Activated CD4-positive, alpha-beta T cell treated with anti-CD3 and anti-CD28 coated beads for 36 hours (primary cell): Measurements from ENCODE around the gene BMPR1A. TPM values are rescaled to one million over a fixed set of nuclear protein-coding genes. Genes with fewer than 3 reads are reported as not detected.

Experiments used
- ATAC-seq: fragments of 200-7000 bp; cut with Tn5 transposase; one replicate; pipeline ENCODE4 v1.10.0; 2021; ENCODE audit warnings: mild to moderate bottlenecking, moderate library complexity
- CTCF ChIA-PET: fragments of 350-600 bp; sonication (Branson Sonifier 250); formaldehyde crosslinking; loops from one replicate; lab custom pipeline; 2021; ENCODE audit warnings: antibody characterized with exemption; lab: Charles Lee
- POLR2A ChIA-PET: fragments of 350-600 bp; sonication (Branson Sonifier 250); formaldehyde crosslinking; loops from one replicate; lab custom pipeline; 2021; ENCODE audit warnings: antibody characterized with exemption, inconsistent platforms; lab: Charles Lee
- DNase-seq: peaks from one replicate; pipeline ENCODE4 v3.0.0-alpha.2; 2020
- H3K27ac Mint-ChIP-seq: one replicate; pipeline ENCODE4 v1.8.0; 2021; ENCODE audit warnings: mixed read lengths
- H3K27me3 Mint-ChIP-seq: one replicate; pipeline ENCODE4 v1.8.0; 2021; ENCODE audit warnings: mixed read lengths
- H3K36me3 Mint-ChIP-seq: one replicate; pipeline ENCODE4 v1.8.0; 2021; ENCODE audit warnings: low read depth, mixed read lengths
- H3K4me1 Mint-ChIP-seq: one replicate; pipeline ENCODE4 v1.8.0; 2021; ENCODE audit warnings: mixed read lengths
- H3K4me3 Mint-ChIP-seq: one replicate; pipeline ENCODE4 v1.8.0; 2021; ENCODE audit warnings: mild to moderate bottlenecking, moderate library complexity, mixed read lengths
- H3K9me3 Mint-ChIP-seq: one replicate; pipeline ENCODE4 v1.8.0; 2021; ENCODE audit warnings: low read depth, mixed read lengths
- intact Hi-C, 2 experiments: fragments of 100-400 bp; cut with DNase I in 1 of 2; cut with micrococcal nuclease in 1 of 2; formaldehyde crosslinking; loops; one replicate each; pipeline versions ENCODE4 v1.14.2 to v1.15.1; 2022 to 2024; cut with DNase I, micrococcal nuclease
- total RNA-seq, 2 experiments: library from RNA; stranded (reverse); gene quantifications; one replicate each; pipeline ENCODE4 v1.2.3, GENCODE V29; 2021

Gene BMPR1A
- total RNA-seq, 2 experiments from 2014 or later, result 8.7 to 9.0 TPM

DNA sequence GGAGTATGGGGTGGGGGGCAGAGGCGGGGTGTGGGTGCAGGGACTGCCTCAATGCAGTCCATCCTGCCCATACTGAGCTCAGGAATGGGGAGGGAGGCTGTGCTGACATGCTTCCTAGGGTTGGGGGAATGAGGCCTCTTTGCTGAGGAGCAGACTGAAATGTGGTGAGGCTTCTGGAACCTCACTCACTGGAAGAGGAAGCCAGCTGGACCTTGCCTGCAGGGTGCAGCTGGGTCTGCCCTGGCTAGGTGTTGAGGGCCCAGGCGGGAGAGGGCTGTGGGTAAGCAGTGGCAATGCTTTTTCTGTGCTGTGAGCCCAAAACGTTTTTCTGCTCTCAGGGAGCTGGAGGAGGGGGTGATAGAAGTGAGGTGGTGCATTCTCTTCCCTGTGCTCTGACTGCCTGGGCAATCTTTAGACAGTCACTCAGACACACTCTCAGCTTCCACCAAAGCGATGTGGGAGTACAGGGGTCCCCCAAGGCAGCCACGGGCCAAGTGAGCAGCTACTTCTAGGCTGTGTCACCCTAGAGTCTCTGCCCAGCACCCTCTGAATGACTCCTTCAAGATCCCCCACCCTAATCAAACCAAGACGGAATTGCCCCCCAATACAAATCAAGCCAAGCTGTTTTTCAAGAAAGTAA, 41.1 kb upstream of the BMPR1A start:
- Mint-ChIP-seq H3K9me3 (no peaks in the 10 kb centered on the region), H3K36me3 (no peaks in the 10 kb centered on the region), H3K4me1 (peaks cover 9% of the 10 kb centered on the region), H3K27ac (no peak overlapping the region), H3K27me3 (no peaks in the 10 kb centered on the region), H3K4me3 (no peak overlapping the region)
- ChIA-PET CTCF (interaction anchor here (0.9 to 5.8 kb wide), 2 partner anchors 22 to 168 kb away, joined by 5 to 22 read pairs; no protein-coding TSS in a partner anchor), POLR2A (interaction anchor here (1.4 kb wide), 1 partner anchor 380 kb away, joined by 3 read pairs; the partner anchor contains the start of gene SHLD2)
- no peak for ATAC-seq
- no peak for DNase-seq
- intact Hi-C loops, result no loop called here

DNA sequence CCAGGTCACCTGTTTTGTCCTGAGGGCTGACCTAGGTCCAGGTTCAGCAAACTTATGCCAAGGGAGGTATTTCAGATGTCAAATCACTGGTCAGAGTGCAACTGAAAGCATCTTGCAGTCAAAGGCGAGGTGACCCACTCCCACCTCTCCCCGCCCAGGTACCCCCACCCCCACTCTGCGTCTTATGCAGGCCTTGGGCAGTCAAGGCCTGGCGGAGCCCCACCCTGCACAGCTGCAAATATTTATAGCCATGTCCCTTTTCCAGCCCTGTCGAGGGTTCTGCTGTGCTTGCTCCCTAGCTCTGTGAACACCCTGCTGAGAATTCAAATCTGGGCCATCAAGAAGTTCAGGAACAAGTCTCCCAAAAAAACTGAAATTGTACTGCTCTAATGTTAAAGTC, 40.6 kb upstream of the BMPR1A start:
- Mint-ChIP-seq H3K27me3 (no peaks in the 10 kb centered on the region), H3K9me3 (no peaks in the 10 kb centered on the region), H3K4me3 (no peak overlapping the region), H3K36me3 (no peaks in the 10 kb centered on the region), H3K4me1 (peaks cover 5% of the 10 kb centered on the region), H3K27ac (no peak overlapping the region)
- no peak for DNase-seq
- CTCF ChIA-PET, result interaction anchor here (0.9 kb wide), 1 partner anchor 168 kb away, joined by 5 read pairs; no protein-coding TSS in a partner anchor
- intact Hi-C loops, result no loop called here
- ATAC-seq, result no peak
- POLR2A ChIA-PET, result interaction anchor here (1.4 kb wide), 1 partner anchor 380 kb away, joined by 3 read pairs; the partner anchor contains the start of gene SHLD2

DNA sequence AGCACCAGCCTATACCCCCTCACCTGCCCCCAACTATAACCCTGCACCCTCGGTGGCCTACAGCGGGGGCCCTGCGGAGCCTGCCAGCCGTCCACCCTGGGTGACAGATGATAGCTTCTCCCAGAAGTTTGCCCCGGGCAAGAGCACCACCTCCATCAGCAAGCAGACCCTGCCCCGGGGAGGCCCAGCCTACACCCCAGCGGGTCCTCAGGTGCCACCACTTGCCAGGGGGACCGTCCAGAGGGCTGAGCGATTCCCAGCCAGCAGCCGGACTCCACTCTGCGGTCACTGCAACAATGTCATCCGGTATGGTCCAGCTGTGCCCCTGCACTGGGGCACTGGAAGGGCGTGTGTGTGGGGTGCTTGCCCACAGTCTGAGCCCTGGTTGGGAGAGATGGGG, 40.0 kb upstream of the BMPR1A start:
- Mint-ChIP-seq H3K9me3 (no peaks in the 10 kb centered on the region), H3K36me3 (no peaks in the 10 kb centered on the region), H3K4me1 (peaks cover 3% of the 10 kb centered on the region), H3K4me3 (no peak overlapping the region), H3K27ac (no peak overlapping the region), H3K27me3 (peaks cover 4% of the 10 kb centered on the region)
- DNase-seq, result no peak
- no peak for ATAC-seq
- intact Hi-C loops, result no loop called here
- ChIA-PET CTCF (interaction anchor here (1.8 kb wide), 1 partner anchor 23 kb away, joined by 7 read pairs; no protein-coding TSS in a partner anchor), POLR2A (no interaction called here)

DNA sequence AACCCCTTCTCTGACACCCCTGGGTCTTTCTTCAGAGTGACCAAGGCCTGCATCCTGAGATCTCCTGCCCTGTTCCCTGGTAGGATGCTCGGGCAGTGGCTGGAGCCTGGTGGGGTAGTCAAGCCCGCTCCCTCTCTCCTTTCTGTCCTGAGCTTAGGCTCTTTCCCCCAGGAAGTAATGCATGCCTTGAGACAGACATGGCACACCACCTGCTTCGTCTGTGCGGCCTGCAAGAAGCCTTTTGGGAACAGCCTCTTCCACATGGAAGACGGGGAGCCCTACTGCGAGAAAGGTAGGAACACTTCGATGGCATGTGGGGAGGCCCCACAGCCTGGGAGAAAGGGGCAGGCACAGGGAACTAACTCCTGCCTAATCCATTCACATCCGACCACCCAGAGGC, 37.9 kb upstream of the BMPR1A start:
- ATAC-seq (no peak), DNase-seq (no peak)
- Mint-ChIP-seq H3K36me3 (no peaks in the 10 kb centered on the region), H3K4me1 (no peaks in the 10 kb centered on the region), H3K27me3 (peaks cover 5% of the 10 kb centered on the region), H3K9me3 (no peaks in the 10 kb centered on the region), H3K4me3 (no peak overlapping the region), H3K27ac (no peak overlapping the region)
- CTCF ChIA-PET, result no interaction called here
- POLR2A ChIA-PET, result no interaction called here
- intact Hi-C loops, result no loop called here

DNA sequence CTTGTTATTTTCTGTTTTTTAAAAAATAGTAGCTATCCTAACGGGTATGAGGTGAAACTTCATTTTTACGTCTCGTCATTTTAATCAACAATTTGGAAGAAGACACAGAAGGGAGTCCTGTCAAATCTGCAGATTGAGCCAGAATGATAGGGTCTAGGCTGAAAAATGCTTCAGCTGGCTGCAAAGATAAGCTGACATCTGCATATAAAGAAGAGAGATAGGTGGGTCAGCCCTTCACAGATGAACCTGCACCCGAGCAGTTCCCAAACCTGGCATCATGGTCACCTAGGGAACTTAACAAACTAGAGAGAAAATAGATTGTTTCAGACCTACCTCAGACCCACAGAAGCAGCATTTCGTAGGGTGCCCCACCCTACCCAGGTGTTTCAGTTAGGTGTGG, 35.2 kb upstream of the BMPR1A start:
- Mint-ChIP-seq H3K36me3 (no peaks in the 10 kb centered on the region), H3K9me3 (no peaks in the 10 kb centered on the region), H3K27me3 (peaks cover 5% of the 10 kb centered on the region), H3K27ac (no peak overlapping the region), H3K4me3 (no peak overlapping the region), H3K4me1 (no peaks in the 10 kb centered on the region)
- POLR2A ChIA-PET, result no interaction called here
- intact Hi-C loops, result no loop called here
- ATAC-seq (no peak), DNase-seq (no peak)
- CTCF ChIA-PET, result no interaction called here

DNA sequence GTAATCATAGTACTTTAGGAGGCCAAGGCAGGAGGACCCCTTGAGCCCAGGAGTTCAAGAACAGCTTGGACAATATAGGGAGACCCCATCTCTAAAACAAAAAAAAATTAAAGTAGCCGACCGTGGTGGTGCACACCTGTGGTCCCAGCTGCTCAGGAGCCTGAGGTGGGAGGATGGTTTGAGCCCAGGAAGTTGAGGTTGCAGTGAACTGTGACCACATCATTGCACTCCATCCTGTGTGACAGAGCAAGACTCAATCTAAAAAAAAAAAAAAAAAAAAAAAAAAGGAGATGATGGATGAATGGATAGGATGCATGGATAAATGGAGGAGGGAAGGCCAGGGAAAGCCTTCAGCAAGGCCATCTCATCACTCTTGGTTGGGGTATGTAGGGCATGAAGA, 33.4 kb upstream of the BMPR1A start:
- ATAC-seq (no peak), DNase-seq (no peak)
- no peak overlapping the region for H3K4me3 Mint-ChIP-seq
- intact Hi-C loops, result no loop called here
- no peaks in the 10 kb centered on the region for H3K36me3 Mint-ChIP-seq
- H3K27ac Mint-ChIP-seq, result no peak overlapping the region
- ChIA-PET CTCF (no interaction called here), POLR2A (no interaction called here)
- H3K9me3 Mint-ChIP-seq, result no peaks in the 10 kb centered on the region
- peaks cover 6% of the 10 kb centered on the region for H3K27me3 Mint-ChIP-seq
- no peaks in the 10 kb centered on the region for H3K4me1 Mint-ChIP-seq

DNA sequence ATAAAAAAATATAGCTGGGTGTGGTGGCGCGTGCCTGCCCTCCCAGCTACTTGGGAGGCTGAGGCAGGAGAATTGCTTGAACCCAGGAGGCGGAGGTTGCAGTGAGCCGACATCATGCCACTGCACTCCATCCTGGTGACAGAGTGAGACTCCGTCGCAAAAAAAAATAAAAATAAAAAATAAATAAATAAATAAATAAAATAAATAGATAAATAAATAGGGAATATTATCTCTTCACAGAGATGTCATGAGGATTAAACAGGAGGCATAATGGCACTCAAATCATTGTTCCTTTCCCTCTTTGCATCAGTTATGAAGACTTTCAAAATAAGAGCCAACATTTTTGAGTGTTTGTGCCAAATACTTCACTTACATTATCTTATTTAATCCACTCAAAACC, 32.0 kb upstream of the BMPR1A start:
- intact Hi-C loops, result no loop called here
- Mint-ChIP-seq H3K9me3 (no peaks in the 10 kb centered on the region), H3K4me3 (no peak overlapping the region), H3K4me1 (no peaks in the 10 kb centered on the region), H3K27ac (no peak overlapping the region), H3K27me3 (peaks cover 11% of the 10 kb centered on the region), H3K36me3 (no peaks in the 10 kb centered on the region)
- no peak for DNase-seq
- CTCF ChIA-PET, result no interaction called here
- POLR2A ChIA-PET, result no interaction called here
- ATAC-seq, result no peak

DNA sequence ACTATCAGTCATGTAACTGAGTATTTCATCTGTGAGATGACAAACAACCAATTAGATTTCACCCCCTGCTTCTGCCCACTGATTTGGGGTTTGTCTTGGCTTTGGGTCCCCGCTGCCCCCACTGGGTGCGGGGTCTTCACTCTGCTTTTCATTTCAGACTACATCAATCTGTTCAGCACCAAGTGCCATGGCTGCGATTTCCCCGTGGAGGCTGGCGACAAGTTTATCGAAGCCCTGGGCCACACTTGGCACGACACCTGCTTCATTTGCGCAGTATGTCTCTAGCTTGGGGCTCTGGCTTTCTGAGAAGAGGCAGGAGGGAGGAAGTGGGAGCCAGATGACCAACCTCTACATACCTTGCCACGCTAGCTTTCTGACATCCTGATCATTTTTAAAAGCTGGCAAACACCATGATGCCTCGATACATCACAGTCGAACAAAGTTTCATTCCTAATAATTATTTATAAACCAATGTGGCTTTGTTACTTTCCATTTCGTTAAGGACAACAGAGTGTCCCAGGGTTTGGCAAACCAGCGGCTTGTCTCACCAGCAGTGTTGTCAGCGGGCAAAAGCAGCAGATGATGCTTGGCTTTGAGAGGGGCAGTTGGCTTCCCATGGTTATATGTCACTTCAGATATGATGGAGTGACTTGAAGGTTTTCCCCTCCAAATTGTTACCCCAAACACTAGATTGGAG, 30.3 kb upstream of the BMPR1A start:
- Mint-ChIP-seq H3K27me3 (peaks cover 10% of the 10 kb centered on the region), H3K36me3 (no peaks in the 10 kb centered on the region), H3K27ac (no peak overlapping the region), H3K9me3 (no peaks in the 10 kb centered on the region), H3K4me1 (no peaks in the 10 kb centered on the region), H3K4me3 (no peak overlapping the region)
- no peak for DNase-seq
- CTCF ChIA-PET, result no interaction called here
- intact Hi-C loops, result no loop called here
- no peak for ATAC-seq
- POLR2A ChIA-PET, result no interaction called here

DNA sequence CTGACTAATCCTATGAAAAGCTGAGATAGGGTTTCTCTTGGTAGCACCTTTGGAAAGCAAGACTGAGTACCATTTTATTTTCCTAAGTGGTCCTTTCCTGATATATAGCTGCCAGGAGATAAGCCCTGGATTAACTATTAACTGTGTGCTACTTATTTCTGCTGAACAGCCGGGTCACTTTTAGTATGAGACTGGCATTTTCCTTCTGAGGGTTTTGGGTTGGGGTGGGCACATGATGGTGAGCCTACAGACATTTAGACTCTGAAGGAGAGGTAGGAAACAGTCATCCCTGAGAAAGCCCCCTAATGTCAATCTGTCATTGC, 29.8 kb upstream of the BMPR1A start:
- peaks cover 7% of the 10 kb centered on the region for H3K27me3 Mint-ChIP-seq
- DNase-seq, result no peak
- CTCF ChIA-PET, result no interaction called here
- no peak for ATAC-seq
- no peaks in the 10 kb centered on the region for H3K4me1 Mint-ChIP-seq
- H3K4me3 Mint-ChIP-seq, result no peak overlapping the region
- POLR2A ChIA-PET, result no interaction called here
- no peaks in the 10 kb centered on the region for H3K36me3 Mint-ChIP-seq
- no peaks in the 10 kb centered on the region for H3K9me3 Mint-ChIP-seq
- intact Hi-C loops, result no loop called here
- no peak overlapping the region for H3K27ac Mint-ChIP-seq

DNA sequence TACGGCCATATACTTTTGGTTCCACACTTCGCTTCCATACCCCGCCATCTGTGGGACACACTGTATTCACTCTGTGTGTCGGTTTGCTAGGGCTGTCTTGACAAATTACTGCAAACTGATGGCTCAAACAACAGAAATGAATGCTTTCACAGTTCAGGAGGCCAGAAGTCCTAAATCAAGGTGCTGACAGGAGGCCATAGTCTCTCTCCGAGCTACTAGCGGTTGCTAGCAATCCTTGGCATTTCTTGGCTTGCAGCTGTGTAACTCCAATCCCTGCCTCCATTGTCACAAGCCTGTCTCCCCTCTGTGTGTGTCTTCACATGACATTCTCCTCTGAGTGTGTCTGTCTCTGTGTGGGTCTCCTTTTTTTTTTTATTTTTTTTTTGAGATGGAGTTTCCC, 28.9 kb upstream of the BMPR1A start:
- ChIA-PET POLR2A (no interaction called here), CTCF (no interaction called here)
- intact Hi-C loops, result no loop called here
- DNase-seq (no peak), ATAC-seq (no peak)
- Mint-ChIP-seq H3K9me3 (no peaks in the 10 kb centered on the region), H3K4me3 (no peak overlapping the region), H3K27me3 (peaks cover 5% of the 10 kb centered on the region), H3K36me3 (no peaks in the 10 kb centered on the region), H3K4me1 (no peaks in the 10 kb centered on the region), H3K27ac (no peak overlapping the region)

DNA sequence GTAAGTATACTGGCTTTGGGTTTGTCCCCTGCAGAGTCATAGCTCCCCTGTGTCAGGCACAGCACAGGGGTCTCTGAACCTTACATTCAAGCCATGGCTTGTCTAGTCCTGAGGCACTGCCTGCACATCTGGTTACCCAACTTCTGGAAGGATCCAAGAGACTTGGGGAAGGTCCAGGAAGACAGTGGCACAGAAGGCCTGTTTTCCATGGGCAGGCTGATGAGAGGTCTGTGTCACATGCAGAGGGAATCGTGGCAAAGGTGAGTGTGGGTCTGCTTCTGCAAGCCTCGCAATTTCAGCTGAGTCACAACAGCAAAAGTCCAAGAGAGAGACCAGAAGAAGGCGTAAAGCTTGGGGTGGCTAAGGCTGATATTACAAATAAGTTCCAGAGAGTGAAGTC, 28.4 kb upstream of the BMPR1A start:
- H3K4me3 Mint-ChIP-seq, result no peak overlapping the region
- no peaks in the 10 kb centered on the region for H3K36me3 Mint-ChIP-seq
- DNase-seq, result no peak
- ChIA-PET CTCF (interaction anchor here (0.6 kb wide), 1 partner anchor 921 kb away, joined by 4 read pairs; no protein-coding TSS in a partner anchor), POLR2A (no interaction called here)
- no peaks in the 10 kb centered on the region for H3K9me3 Mint-ChIP-seq
- no peak overlapping the region for H3K27ac Mint-ChIP-seq
- ATAC-seq, result no peak
- no peaks in the 10 kb centered on the region for H3K4me1 Mint-ChIP-seq
- H3K27me3 Mint-ChIP-seq, result peaks cover 5% of the 10 kb centered on the region
- intact Hi-C loops, result no loop called here

DNA sequence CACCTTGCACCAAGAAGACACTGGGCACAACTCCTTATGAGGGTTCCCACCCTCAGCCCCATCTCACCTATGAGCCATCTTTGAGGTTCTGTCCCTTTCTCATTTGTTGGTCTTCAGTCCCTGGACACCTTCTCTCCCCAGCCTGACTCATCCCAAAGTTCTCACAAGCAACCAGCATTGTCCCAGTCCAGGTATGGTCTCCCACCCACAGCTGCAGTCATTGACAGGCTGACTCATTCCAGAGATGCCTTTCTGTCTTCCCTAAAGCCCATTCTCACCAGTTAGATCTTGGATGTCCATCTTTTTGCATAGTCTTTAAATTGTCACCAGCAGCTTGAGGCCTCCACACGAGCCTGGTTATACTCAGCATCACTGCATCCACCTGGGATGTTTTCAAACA, 26.7 kb upstream of the BMPR1A start:
- Mint-ChIP-seq H3K27ac (no peak overlapping the region), H3K27me3 (peaks cover 5% of the 10 kb centered on the region), H3K4me3 (no peak overlapping the region), H3K9me3 (no peaks in the 10 kb centered on the region), H3K4me1 (no peaks in the 10 kb centered on the region), H3K36me3 (no peaks in the 10 kb centered on the region)
- intact Hi-C loops, result no loop called here
- DNase-seq (no peak), ATAC-seq (no peak)
- ChIA-PET CTCF (interaction anchor here (0.9 kb wide), 1 partner anchor 1282 kb away, joined by 3 read pairs; no protein-coding TSS in a partner anchor), POLR2A (no interaction called here)
